ENCODE results near the gene CXCR2.

- TF ChIP-seq CTCF (IDR thresholded peaks at IDR 0.05) (no peak), POLR2A (IDR thresholded peaks at IDR 0.05) (no peak)
These were observed 19.3 kb downstream of the CXCR2 start for GRCh38 chr2:218145124-218145523.

Measured in breast epithelium (tissue), 3 donors.